ENCODE measurements around the gene MT1M.
A peak's percentile ranks its signal among the peaks of the same experiment; 100 is the strongest.

Gene MT1M

GRCh38 chr16:56679818-56680217 is 47.4 kb downstream of the MT1M start:
- POLR2A ChIA-PET (ENCODE audit: low non-redundant PET), result no interaction called here
- DNase-seq (ENCODE audit: low spot score), result no peak
- TF ChIP-seq, protein P1, sequence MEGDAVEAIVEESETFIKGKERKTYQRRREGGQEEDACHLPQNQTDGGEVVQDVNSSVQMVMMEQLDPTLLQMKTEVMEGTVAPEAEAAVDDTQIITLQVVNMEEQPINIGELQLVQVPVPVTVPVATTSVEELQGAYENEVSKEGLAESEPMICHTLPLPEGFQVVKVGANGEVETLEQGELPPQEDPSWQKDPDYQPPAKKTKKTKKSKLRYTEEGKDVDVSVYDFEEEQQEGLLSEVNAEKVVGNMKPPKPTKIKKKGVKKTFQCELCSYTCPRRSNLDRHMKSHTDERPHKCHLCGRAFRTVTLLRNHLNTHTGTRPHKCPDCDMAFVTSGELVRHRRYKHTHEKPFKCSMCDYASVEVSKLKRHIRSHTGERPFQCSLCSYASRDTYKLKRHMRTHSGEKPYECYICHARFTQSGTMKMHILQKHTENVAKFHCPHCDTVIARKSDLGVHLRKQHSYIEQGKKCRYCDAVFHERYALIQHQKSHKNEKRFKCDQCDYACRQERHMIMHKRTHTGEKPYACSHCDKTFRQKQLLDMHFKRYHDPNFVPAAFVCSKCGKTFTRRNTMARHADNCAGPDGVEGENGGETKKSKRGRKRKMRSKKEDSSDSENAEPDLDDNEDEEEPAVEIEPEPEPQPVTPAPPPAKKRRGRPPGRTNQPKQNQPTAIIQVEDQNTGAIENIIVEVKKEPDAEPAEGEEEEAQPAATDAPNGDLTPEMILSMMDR (conservative IDR thresholded peaks at IDR 0.05; ENCODE audit: low read depth), result no peak
- CTCF ChIA-PET, result interaction anchor here (0.6 to 1.0 kb wide), 2 partner anchors 22 to 77 kb away, joined by 3 to 6 read pairs; no protein-coding TSS in a partner anchor
- no peak overlapping the region for H3K27ac ChIP-seq

- peak within 1 kb of the TSS; percentile 99 for H3K27ac ChIP-seq
- CTCF ChIA-PET, result interaction anchor here (0.5 to 1.2 kb wide), 3 partner anchors 9 to 105 kb away, joined by 3 to 5 read pairs (median 3); no protein-coding TSS in a partner anchor
- TF ChIP-seq, protein P1 (conservative IDR thresholded peaks at IDR 0.05; ENCODE audit: low read depth), result no peak
- POLR2A ChIA-PET (ENCODE audit: low non-redundant PET), result interaction anchor here (1.8 kb wide), 1 partner anchor 74 kb away, joined by 4 read pairs; the partner anchor contains the start of gene MT2A
- DNase-seq (ENCODE audit: low spot score), result peak; percentile 94
These were observed 49.7 kb downstream of the MT1M start, which contains the start of gene MT1X for GRCh38 chr16:56681939-56682702. Gene MT1X (plus strand): TSS chr16:56682470. CDS start chr16:56682541, 71 bp downstream.

DNA sequence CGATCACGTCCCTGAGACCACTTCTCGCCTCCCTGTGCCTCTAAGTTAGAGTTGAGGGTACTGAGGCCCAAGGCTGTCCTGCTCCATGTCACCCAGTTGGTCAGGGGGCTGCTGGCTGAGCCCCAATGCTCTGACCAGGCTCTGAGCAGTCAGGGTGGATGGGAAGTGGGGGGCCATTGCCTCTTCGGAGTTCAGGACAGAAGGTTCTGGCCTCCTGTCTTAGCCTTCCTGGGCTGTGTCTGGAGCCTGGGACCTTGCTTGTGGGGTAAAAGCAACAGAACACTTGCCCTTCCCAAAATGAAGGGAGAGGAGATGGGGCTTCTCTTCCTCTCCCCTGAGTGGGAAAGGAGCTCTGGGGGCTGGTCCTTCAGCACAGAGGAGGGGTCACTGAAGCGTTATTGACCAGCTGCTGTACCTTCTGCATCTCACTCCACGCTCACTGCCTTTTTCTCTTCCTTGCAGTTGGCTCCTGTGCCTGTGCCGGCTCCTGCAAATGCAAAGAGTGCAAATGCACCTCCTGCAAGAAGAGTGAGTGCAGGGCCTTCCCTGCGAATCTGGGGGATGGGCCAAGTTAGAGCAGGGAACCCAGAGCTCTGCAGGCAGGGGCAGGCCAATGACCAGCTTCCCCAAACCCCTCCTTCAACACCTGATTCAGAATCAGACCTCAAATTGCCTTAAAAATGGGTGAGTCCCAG is 50.4 kb downstream of the MT1M start:
- CTCF ChIA-PET, result interaction anchor here (0.8 to 1.2 kb wide), 3 partner anchors 8 to 19 kb away, joined by 3 to 6 read pairs (median 5); no protein-coding TSS in a partner anchor
- TF ChIP-seq, protein P1 (conservative IDR thresholded peaks at IDR 0.05; ENCODE audit: low read depth), result no peak
- POLR2A ChIA-PET (ENCODE audit: low non-redundant PET), result interaction anchor here (0.6 to 1.8 kb wide), 4 partner anchors 18 to 79 kb away, joined by 3 to 9 read pairs (median 4); partner anchors contain the start of genes MT1E and MT2A
- peak overlapping the region; percentile 99 for H3K27ac ChIP-seq
- no peak for DNase-seq (ENCODE audit: low spot score)
